Subcutaneous abdominal adipose tissue (tissue), 5 donors: ENCODE results near the gene VDR.
"Not testable (repeated sequence)": the region's sequence is repeated elsewhere in the genome, so short reads cannot be mapped to it uniquely, and the experiment has no call there.

Experiments used
- H3K27ac ChIP-seq: one replicate; pipeline ENCODE4 v1.7.0; 2013; ENCODE audit warnings: low read depth, mild to moderate bottlenecking, inconsistent platforms, low read length, moderate library complexity
- H3K27me3 ChIP-seq, 5 donors: one replicate each; pipeline ENCODE4 v1.7.0; 2013; ENCODE audit warnings: low read length in 5 of 5, inconsistent platforms in 1 of 5; ENCODE audit not compliant: control insufficient read depth in 5 of 5, insufficient read depth in 4 of 5
- H3K36me3 ChIP-seq, 5 donors: one replicate each; pipeline ENCODE4 v1.7.0; 2013; ENCODE audit warnings: low read length in 5 of 5; ENCODE audit not compliant: control insufficient read depth in 5 of 5, insufficient read depth in 5 of 5
- H3K4me1 ChIP-seq, 5 donors: one replicate each; pipeline ENCODE4 v1.7.0; 2013; ENCODE audit warnings: low read length in 5 of 5, mild to moderate bottlenecking in 3 of 5, moderate library complexity in 1 of 5; ENCODE audit not compliant: control insufficient read depth in 5 of 5, insufficient read depth in 5 of 5
- H3K4me3 ChIP-seq, 5 donors: one replicate each; pipeline ENCODE4 v1.7.0; 2013; ENCODE audit warnings: low read length in 5 of 5, low read depth in 1 of 5
- H3K9ac ChIP-seq, 5 donors: one replicate each; pipeline ENCODE4 v1.7.0; 2013; ENCODE audit warnings: low read length in 5 of 5, mild to moderate bottlenecking in 4 of 5, moderate library complexity in 3 of 5
- H3K9me3 ChIP-seq, 5 donors: one replicate each; pipeline ENCODE4 v1.7.0; 2013; ENCODE audit warnings: low read length in 5 of 5; ENCODE audit not compliant: control insufficient read depth in 5 of 5
- donor health status: healthy.
- donor health status: healthy.
- donor health status: healthy.
- donor health status: healthy.
- donor health status: healthy.

Gene VDR

DNA sequence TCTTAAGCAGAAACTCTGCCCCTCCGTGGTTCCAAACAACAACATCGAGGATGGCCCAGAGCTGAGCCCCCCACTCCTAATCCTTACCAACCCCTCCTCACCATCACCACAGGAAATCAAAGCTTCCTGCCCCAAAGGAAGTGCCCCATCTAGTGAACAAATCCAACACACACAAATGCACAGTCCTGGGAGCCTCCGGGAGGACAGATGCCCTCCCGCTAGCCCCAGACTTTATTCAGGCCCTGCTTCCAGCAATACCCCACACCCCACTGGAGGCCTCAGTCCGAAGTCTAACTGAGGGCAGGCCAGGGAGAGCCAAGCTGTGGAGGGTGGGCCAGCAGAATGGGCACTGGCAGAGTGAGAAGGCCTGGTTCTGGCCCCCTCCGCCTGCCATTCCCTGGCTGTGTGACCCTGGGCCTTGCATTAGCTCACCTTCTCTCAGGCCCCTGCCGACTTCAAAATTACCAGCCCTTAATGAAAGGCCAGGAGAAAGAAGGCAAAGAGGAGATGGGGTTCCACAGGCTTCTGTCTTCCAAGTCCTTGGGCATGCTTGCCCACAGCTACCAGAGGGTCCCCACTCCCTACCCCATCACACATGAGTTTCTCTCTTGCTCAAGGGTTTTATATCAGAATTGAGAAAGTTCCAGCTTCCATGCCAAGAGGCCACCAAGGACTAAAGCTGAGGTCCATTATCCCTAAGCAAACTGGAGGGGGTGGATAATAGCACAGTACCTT is 87.4 kb downstream of the VDR start:
- peak overlapping the region; percentile 73 to 89 (median 84) for H3K9ac ChIP-seq
- no peaks in the 10 kb centered on the region for H3K27me3 ChIP-seq
- peaks cover 0 to 8% (median 5%) of the 10 kb centered on the region in 5 donors for H3K36me3 ChIP-seq
- H3K27ac ChIP-seq, result peak overlapping the region; percentile 93
- no peaks in the 10 kb centered on the region for H3K9me3 ChIP-seq
- H3K4me3 ChIP-seq, result peak overlapping the region; percentile 72 to 87 (median 80)
- peaks cover 28 to 88% (median 82%) of the 10 kb centered on the region in 5 donors for H3K4me1 ChIP-seq

DNA sequence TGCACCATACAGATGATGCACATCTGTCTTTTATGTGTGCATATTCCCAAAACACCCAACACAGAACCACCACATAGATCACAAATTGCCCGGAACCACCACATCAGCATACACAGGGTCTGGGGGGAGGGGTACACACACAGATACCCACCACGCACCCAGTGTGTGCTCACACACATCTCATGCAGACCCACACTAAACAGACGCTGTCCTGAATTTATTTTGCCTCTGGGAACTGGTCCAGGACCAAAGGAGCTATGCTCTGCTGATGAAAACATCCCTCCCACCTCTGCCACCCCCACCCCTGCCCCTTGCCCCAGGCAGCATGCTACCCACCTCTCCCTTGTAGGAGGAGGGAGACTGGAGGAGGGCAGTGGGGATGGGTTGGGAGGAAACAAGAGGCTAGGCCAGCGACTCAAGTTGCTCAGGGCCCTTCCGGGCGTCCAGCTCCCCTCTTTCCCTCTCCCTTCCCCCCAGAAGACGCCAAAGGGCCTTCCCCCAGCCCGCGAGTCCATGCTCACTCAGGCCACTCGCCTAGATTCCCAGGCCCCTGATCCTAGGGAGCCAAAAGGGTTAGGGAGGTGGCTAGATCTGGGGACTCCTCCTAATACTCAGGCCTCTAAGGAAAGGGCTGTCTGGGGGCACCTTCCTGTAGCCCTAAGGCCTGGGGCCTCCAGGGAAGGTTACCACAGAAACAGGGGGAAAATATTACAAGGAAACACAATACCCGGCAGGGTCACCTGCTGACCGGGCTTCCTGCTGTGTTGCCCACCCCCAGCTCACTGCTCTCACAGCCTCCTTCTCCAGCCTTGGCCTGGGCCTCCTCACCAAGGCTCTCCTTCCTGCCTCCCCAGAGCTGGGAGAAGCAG is 88.2 kb downstream of the VDR start:
- Histone ChIP-seq H3K9me3 (no peaks in the 10 kb centered on the region), H3K27ac (peak overlapping the region; percentile 93), H3K4me1 (peaks cover 29 to 88% (median 82%) of the 10 kb centered on the region in 5 donors), H3K4me3 (peak overlapping the region in 4 of 5 donors; percentile 72 to 87 (median 82)), H3K36me3 (peaks cover 0 to 8% (median 5%) of the 10 kb centered on the region in 5 donors), H3K27me3 (no peaks in the 10 kb centered on the region), H3K9ac (peak overlapping the region; percentile 16 to 89 (median 84))

DNA sequence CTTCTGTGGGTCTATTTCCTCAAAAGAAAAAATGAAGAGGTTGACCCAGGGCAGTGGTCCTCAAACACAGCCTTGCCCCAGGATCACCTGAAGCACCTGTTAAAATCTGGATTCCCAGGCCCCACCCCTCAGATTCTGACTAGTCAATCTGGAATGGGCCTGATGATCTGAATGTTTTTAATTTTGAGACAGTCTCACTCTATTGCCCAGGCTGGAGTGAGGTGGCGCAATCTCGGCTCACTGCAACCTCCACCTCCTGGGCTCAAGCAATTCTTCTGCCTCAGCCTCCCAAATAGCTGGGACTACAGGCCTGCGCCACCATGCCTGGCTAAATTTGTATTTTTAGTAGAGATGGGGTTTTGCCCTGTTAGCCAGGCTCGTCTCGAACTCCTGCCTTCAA is 89.3 kb downstream of the VDR start:
- not testable (repeated sequence) for H3K36me3 ChIP-seq, H3K9me3 ChIP-seq, H3K4me3 ChIP-seq, H3K27me3 ChIP-seq
- H3K27ac ChIP-seq, result peak overlapping the region; percentile 95
- peaks cover 29 to 88% (median 84%) of the 10 kb centered on the region in 5 donors for H3K4me1 ChIP-seq
- H3K9ac ChIP-seq, result peak overlapping the region in 1 of 5 donors; percentile 50

DNA sequence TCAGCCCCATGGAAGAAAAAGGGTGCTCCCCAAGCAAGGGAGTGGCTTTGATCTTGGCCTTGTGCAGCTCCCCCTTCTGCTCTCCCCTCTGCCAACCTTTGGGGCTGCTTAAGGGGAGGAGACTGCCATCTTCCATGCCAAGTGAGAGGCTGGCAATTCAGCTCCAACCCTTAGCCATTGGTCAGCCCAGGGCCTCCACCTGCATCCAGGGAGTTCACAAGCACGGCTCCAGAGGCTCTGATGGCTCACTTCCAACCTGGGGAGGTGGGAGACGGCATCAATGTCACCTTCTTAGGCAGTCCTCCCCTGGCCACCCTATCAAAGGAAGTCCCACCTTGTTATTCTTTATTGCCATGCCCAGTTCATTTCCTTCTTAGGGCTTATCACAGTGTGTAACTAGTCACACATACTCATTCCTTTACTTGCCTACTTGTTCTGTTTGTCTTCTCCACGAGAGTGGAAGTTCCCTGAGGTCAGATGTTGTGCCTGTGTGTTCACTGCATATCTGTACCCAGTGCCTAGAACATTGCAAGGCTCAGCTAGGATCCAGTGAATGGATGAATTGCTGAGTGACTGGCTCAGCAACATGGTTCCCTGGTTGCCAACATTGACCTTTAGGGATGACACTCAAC is 90.1 kb downstream of the VDR start:
- H3K9me3 ChIP-seq, result no peaks in the 10 kb centered on the region
- H3K36me3 ChIP-seq, result peaks cover 0 to 8% (median 5%) of the 10 kb centered on the region in 5 donors
- peak overlapping the region in 4 of 5 donors; percentile 60 to 70 (median 62) for H3K4me3 ChIP-seq
- peak overlapping the region in 4 of 5 donors; percentile 42 to 74 (median 66) for H3K9ac ChIP-seq
- no peaks in the 10 kb centered on the region for H3K27me3 ChIP-seq
- H3K27ac ChIP-seq, result peak overlapping the region; percentile 95
- H3K4me1 ChIP-seq, result peaks cover 29 to 90% (median 85%) of the 10 kb centered on the region in 5 donors

DNA sequence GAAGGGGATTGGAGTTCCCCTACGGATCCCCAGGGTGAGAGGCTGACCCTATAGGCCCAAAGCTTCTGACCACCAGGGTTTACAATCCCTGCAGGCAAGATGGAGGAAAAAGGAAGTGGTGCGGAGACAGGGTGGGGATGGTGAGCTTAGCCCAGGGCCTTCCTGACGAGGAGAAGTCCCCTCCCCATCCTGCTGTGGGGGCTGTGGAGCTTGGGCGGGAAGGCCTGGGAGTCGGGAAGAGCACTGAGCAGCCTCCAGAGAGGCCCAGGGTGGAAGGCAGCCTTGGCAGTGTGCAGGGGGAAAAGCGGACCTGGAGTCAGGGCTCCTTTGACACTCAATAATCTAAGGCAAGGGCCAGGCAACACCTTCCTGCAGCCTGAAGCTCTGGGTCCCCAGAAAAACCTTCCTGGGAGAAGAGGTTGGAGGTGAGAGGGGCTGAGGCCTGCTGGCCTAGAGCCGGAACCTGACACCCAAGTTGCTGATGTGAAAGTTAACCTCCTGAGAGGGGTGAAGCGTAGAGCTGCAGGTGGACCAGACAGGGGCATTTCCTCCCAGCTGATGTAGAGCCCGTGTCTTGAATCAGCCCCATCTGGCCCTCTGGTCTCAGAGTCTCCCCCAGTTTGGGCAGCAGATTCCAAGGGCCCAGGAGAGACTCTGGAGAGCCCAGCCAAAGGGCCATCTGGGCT is 91.1 kb downstream of the VDR start:
- H3K4me1 ChIP-seq, result peaks cover 30 to 94% (median 86%) of the 10 kb centered on the region in 5 donors
- peaks cover 0 to 8% (median 5%) of the 10 kb centered on the region in 5 donors for H3K36me3 ChIP-seq
- peak overlapping the region; percentile 42 to 74 (median 66) for H3K9ac ChIP-seq
- peak overlapping the region; percentile 59 to 70 (median 61) for H3K4me3 ChIP-seq
- H3K9me3 ChIP-seq, result no peaks in the 10 kb centered on the region
- peak overlapping the region; percentile 95 for H3K27ac ChIP-seq
- H3K27me3 ChIP-seq, result no peaks in the 10 kb centered on the region

DNA sequence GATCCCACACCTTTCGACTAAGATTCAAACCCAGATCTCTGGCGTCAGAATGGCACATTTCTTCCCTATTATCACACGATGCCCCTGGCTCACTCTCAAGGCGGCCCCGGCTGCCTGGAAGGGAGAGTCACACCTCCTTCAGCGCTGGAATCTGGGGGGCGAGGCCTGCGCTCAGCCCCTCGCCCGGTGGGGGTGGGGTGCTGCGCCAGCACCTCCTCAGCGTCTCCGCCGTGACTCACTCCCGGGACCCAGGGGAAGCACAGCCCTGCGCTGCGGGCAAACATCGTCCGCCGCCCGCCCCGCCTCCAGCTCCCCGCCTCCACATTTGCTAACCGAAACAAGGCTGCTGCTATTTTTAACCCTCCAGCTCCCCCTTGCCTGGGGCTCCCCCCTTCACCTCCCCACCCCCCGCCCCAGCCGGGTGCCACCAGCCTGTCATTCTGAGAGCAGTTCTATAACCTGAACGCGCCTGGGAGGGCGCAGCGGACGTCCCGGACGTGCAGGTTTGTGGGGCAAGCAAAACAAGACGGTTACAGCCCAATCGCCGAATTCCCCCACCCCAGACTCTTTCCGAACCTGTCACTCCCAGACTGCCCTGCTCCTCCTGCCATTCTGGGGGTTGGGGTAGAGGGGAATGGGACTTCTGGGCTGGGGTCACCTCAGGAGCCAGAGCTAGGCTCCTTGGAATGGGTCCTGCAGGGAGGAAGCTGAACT is 91.8 kb downstream of the VDR start:
- Histone ChIP-seq H3K4me3 (peak overlapping the region; percentile 59 to 70 (median 61)), H3K27me3 (no peaks in the 10 kb centered on the region), H3K27ac (peak overlapping the region; percentile 95), H3K36me3 (peaks cover 0 to 8% (median 5%) of the 10 kb centered on the region in 5 donors), H3K9me3 (no peaks in the 10 kb centered on the region), H3K9ac (peak overlapping the region; percentile 51 to 84 (median 79)), H3K4me1 (peaks cover 33 to 94% (median 86%) of the 10 kb centered on the region in 5 donors)

DNA sequence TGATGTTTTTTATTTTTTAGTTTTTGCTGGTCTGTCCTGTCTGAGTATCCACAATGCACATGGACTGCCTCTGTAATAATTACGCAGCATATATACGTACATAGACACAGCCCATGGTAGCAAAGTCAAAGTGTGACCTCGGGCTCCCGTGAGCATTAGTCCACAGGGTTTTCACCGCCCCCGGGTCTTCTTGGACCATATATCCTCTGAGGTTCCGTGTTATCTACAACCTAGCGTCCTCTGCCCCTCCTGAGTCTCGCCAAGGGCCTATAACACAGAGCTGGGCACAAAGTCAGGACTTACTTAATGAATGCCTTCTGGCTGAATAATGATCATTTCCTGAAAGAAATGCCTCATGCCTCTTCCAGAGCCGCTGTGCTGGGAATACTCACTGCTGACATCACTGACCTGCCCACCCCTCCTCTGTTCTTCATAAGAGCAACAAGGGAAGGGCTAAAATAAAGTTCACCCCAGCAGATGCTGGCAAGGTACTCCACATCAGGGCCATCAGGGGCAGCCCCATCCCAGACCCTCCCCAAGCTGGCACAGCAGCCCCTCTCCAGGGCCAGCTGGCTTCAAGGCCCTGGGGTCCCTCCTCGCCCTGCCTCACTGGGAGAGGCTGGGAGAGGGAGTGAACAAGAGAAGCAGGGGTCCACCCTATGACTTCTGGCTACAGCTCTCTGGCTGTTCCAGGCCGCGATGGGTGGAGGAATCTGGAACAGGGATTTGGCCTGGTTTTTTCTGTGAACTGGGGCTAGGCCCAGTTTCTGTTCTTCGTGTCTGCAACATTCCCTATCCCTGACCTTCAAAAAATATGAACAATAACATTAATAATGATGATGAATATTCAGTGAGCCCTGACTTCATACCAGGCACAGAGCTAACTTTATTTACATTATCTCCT is 93.0 kb downstream of the VDR start:
- H3K4me3 ChIP-seq, result peak overlapping the region in 4 of 5 donors; percentile 13 to 62 (median 54)
- peaks cover 37 to 94% (median 86%) of the 10 kb centered on the region in 5 donors for H3K4me1 ChIP-seq
- peak overlapping the region; percentile 95 for H3K27ac ChIP-seq
- peaks cover 0 to 8% (median 5%) of the 10 kb centered on the region in 5 donors for H3K36me3 ChIP-seq
- H3K9me3 ChIP-seq, result no peaks in the 10 kb centered on the region
- peak overlapping the region; percentile 51 to 84 (median 79) for H3K9ac ChIP-seq
- no peaks in the 10 kb centered on the region for H3K27me3 ChIP-seq

DNA sequence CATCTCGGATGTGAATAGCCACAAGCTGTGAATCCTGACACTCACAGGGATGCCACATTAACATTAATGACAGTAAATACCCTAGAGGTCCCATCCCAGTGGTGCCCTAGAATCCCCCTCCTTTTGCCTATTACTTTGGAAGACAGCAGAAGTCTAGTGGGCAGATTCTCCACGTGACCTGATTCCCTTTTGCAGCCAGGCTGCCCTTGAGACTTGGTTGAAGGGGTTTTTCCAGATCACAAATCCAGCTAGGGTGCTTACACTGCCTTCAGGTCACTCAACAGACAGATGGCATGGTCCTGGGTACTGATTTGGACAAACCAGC is 93.8 kb downstream of the VDR start:
- Histone ChIP-seq H3K9me3 (no peaks in the 10 kb centered on the region), H3K4me1 (peaks cover 37 to 94% (median 88%) of the 10 kb centered on the region in 5 donors), H3K27ac (peak overlapping the region; percentile 95), H3K9ac (peak overlapping the region; percentile 0 to 84 (median 32)), H3K36me3 (peaks cover 0 to 8% (median 5%) of the 10 kb centered on the region in 5 donors), H3K27me3 (no peaks in the 10 kb centered on the region), H3K4me3 (no peak overlapping the region)
